ENCODE data around the gene ANO2.

- no peak for TF ChIP-seq POLR2AphosphoS5 (IDR thresholded peaks at IDR 0.05; ENCODE audit: low read depth, low read length)
- no peak for TF ChIP-seq TAF1 (IDR thresholded peaks at IDR 0.05; ENCODE audit: borderline replicate concordance, insufficient read depth, low read length)
- TF ChIP-seq SIN3A (IDR thresholded peaks at IDR 0.05; ENCODE audit: borderline replicate concordance, insufficient read depth, low read length): no peak
These were observed 255.3 kb downstream of the ANO2 start for GRCh38 chr12:5689773-5690172.
